ENCODE measurements around the gene PTPRJ.

Gene PTPRJ

DNA sequence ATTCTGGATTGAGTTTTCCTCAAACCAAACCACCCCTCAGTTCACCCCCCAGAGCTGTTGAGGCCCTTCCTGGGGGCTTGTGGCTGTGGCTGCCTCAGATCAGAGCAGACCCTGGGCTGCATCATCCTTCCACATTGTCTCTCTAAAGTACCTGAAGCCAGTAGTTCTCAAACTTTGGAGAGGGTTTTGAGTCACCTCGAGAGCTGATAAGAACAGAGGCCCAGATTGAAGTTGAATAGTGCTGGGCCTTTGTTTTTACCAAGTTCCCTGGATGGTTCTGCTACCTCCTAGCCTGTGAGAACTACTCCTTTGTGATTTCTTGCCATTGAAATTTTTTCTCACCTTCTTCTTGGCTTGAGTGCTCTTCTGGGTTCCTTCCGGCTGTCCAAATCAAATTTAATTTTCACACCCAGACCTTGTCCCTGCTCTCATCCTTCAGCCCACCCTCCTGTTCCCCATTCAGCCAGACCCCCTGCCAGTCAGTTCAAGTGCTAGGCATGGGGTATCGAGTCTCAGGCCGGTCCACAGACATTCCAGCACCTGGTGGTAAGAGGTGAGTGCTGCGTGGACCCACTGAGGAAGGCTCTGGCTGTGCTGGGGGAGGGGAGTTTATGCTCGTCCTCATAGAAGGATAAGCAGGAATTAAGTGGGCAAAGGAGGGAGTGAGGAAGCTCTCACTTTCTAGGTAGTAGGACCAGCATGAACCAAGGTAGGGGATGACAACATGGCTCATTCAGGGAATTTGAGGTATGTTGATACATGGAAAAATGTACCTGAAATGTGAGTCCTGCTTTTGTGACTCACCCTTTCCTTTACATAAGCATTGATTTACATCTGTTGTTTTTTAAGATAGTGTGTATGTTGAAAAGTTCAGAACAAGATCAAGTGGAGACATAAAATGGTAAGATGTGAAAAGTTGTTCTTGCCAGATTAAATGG is 116.5 kb downstream of the PTPRJ start:
- DNase-seq, result no peak

GRCh38 chr11:48098024-48098423 is 117.7 kb downstream of the PTPRJ start:
- no peak for DNase-seq

- DNase-seq, result no peak
These were observed 119.6 kb downstream of the PTPRJ start for GRCh38 chr11:48099916-48100446.

DNA sequence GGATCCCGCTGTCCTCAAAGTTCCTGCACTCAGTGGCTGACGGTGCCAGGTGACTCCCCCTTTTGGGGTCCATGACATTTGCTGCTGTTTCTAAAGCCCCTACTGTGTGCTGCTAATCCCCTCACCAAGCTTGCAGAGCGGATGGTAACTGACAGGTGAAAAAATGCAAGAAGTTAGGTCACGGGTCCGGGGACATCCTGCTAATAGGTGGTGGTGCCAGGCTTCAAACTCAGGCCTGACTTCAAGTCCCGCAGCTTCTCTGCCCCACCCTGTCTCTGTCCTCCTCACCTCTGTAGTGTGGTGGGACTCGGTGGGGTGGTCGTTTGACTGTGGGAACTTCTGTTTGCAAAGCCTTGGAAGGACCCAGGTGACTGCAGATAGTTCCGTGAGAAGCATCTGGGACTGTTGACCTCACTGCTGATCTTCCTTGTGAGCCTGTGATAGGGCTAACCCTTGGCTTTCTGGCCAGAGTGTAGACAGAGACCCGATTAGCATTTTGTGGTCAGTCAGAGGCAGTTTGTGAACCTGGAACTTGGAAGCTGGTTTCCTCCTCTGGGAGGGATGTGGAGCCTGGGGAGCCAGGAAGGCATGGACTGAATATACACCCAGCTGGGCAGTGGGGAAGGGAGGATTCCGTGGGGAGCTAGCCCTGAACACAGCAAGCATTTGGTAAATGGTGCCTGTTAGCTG is 120.8 kb downstream of the PTPRJ start:
- no peak for DNase-seq

DNA sequence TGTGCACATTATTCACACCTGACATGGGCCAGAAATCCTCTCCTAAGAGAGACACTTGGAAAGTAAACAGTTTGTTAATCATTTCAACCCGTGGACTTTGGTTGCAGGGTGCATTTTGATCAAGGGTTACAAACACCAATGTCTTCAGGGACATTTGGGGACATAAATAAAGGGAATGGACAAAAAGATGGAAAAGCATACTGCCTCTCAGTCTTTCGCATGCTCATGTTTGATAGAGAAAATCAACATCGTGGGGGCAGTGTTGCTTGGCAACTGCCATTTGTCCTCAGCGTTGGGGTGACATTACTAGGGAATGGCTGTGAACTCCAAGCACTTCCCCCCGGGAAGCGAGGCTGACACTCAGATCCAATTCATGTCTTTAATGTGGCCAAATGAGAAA is 121.6 kb downstream of the PTPRJ start:
- no peak for DNase-seq

DNA sequence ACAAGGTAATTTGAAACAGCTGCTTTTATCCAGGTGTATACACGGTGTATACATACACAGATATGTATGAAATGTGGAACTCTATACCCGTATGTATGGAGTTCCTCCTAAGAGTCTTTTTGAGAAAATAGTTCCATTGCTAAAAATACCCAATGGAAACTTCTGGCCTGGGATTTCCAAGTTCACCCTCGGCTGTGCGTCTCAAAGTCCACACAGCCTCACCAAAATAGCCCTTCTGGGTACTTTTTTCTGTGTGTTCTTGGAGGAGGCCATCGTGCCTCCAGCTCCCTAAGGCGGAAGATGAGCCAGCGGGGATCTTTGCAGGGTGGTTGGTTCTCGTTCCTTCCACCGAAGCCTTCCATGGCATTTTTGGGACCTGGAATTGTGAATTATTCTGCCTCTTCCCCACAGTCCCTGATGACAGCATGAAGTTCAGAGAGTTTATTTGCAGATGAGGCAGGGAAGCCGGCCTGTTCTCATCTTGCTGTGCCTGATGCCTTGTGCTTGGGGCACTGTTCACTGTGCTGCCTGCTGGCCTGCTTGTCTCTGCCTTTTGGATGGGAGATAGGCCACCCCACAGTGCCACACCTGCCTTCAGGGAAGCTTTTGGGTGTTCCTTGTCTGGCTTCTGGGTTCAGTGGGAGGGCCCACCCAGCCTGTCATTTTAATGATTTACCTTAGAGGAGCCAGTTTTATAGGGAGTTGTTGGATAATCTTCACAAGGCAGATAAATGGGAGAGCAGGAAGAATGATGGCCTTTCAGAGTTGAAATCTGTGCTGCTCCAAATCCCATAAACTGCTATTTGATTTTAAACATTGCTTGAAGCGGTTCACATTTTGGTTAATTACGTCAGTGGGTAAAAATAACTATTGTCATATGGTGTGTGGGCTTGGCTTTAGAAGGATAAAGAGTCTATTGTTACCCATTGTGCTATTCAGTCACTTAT is 123.5 kb downstream of the PTPRJ start:
- no peak for DNase-seq

GRCh38 chr11:48104568-48104924 is 124.2 kb downstream of the PTPRJ start:
- DNase-seq, result no peak

- DNase-seq, result no peak
These were observed 125.0 kb downstream of the PTPRJ start for GRCh38 chr11:48105096-48105990.

DNA sequence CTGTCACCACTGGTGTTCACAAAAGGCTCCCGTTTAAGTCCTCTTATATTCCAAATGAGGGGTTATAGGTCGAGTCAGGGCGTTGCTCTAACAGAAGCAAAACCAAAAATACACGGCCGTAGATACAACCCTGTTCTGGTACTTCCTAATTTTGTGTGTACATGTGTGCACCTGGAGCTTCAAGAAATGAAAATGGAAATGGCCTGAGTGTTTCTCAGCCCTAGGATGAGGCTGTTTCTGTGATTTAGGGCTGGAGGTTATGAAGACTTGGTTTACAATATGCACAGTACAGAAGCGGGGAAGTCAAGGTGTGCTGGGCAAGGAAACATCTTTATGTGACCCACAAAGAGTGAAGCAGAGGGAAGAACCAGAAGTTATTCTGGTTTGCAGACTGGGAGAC is 125.8 kb downstream of the PTPRJ start:
- no peak for DNase-seq

DNA sequence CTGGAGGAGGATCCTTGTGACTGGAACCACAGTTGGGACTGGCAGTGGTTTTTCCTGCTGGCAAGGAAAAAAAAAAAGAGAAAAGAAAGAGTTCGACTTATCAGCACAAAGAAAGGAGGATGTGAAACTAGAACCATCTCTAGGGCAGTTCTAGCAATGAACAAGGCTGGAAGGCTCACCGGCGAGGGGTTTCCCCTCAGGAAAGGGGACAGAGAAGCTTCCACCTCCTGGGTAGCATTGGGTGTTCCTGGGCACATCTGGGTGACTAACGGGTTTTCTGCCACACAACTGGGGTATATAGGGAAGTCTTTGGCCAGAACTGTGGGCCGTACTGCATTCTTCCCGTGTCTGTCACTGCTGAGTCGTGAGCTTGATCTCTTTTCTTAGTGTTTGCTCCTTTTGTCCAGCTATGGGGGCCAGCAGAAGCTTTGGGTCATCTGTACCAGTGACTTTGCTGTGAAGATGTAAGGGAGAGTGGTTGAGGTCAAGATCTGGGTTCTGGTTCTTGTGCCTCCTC is 126.9 kb downstream of the PTPRJ start:
- DNase-seq, result no peak

- DNase-seq, result no peak
These were observed 128.1 kb downstream of the PTPRJ start for GRCh38 chr11:48108231-48109045.

DNA sequence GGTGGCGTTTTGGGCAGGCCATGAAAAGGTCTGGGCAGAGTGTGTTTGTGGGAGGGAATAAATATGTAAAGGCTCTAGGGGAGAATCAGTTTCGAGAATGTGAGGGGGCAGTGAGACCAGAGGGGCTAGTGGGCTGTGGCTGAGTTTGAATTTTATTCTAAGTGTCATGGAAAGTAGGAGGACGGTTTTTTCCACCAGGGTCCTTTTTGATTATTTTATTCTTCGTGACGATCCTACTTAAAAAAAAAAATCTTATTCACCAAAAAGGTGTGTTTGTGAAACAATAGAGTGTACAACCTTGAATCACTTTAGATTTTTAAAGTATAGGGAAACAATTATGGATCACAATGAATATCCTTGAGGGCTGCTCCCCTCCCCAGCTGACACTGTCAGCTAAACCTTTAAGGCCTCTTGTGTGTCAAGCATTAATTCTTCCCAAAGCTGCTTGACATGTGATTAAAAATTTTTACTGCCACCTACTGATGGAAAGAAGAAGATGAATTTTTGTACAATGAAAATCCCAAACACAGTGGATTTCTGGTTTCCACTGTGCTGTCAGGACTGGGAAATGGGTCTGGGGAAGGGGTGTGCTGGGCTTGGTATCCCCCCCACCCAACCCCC is 128.8 kb downstream of the PTPRJ start:
- DNase-seq, result no peak

DNA sequence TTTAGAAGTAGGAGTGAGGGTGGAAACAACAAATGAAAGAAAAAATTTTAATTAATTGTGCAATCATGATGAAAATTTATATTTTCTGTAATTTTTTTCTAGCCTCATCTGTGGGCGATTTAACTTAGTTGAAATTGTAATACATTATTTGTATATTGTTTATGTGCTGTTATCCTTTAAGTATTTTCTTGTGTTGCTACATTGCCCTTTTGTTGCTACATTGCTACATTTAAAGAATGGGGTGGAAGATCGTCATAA is 130.1 kb downstream of the PTPRJ start:
- DNase-seq, result no peak

- DNase-seq, result no peak
These were observed 131.5 kb downstream of the PTPRJ start for GRCh38 chr11:48111891-48112290.

DNA sequence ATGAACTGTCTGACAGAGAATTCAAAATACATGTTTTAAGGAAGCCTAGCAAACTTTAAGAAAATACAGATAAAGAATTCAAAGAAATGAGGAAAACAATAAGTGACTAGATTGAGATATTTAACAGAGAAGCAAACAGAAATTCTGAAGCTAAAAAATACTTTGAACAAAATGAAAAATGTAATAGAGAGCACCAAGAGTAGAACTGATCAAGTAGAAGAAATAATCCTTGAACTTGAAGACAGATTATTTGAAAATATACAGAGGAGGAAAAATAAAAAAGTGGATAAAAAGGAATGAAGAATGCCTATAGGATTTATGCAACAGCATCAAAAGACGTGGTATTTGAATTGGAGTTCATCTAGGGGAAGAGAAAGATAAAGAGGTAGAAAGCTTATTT is 134.4 kb downstream of the PTPRJ start:
- no peak for DNase-seq

GRCh38 chr11:48116437-48117228 is 136.3 kb downstream of the PTPRJ start:
- no peak for DNase-seq

- no peak for DNase-seq
These were observed 141.9 kb downstream of the PTPRJ start for GRCh38 chr11:48122246-48122645.

DNA sequence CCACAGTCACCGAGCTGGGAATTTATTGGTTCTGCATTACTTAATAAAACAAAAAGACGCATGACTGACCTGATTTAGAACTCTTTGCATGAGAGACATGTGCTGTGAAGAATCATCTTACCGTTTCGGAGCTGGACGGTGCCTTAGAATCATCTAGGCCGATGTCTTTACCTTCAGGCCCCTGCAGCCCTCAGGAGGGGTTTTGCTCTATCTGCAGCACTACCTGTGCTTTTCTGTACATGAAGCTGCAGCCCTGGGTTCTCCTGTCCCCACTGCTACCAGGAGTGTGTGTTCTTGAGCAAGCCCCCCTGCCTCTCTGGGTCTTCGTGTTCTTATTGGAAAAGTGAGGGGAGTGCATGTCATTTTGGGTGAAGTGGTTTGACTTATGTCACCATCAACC is 142.3 kb downstream of the PTPRJ start:
- DNase-seq, result no peak

- DNase-seq, result no peak
These were observed 143.0 kb downstream of the PTPRJ start for GRCh38 chr11:48123254-48123875.
